ENCODE measurements around the gene TTLL4. TPM values are rescaled to one million over a fixed set of nuclear protein-coding genes. Genes with fewer than 3 reads are reported as not detected.

The TTLL4 gene
- total RNA-seq, 1 donor from 2014 or later, result 47.3 TPM

DNA sequence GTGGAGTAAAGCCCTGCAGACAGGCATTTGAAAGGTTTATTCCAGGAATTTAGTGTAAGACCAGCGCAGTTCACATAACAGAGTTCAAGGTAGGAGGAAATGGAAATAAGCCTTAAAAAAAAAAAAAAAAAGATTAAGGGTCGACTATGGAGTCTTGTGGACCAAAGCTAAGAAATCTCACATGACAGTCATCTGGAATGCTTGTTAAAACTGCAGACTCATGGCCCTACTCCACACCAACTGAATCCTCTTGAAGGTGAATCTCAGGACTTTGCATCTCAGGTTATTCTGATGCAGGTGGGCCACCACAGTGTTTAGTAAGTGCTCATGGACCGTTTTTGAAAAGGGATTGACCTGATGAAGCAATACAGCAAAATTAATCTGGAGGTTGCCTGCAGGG, 8.8 kb downstream of the TTLL4 start:
- no peaks in the 10 kb centered on the region for H3K9me3 Mint-ChIP-seq (ENCODE audit: unreplicated experiment)
- peaks cover 16% of the 10 kb centered on the region for H3K4me1 Mint-ChIP-seq (ENCODE audit: unreplicated experiment)
- H3K4me3 Mint-ChIP-seq (ENCODE audit: unreplicated experiment), result no peak overlapping the region
- no peak for DNase-seq (ENCODE audit: low spot score)
- no peak overlapping the region for H3K27ac Mint-ChIP-seq (ENCODE audit: unreplicated experiment)
- peaks cover 11% of the 10 kb centered on the region for H3K36me3 Mint-ChIP-seq (ENCODE audit: low read depth, unreplicated experiment)
- TF ChIP-seq, protein P1, sequence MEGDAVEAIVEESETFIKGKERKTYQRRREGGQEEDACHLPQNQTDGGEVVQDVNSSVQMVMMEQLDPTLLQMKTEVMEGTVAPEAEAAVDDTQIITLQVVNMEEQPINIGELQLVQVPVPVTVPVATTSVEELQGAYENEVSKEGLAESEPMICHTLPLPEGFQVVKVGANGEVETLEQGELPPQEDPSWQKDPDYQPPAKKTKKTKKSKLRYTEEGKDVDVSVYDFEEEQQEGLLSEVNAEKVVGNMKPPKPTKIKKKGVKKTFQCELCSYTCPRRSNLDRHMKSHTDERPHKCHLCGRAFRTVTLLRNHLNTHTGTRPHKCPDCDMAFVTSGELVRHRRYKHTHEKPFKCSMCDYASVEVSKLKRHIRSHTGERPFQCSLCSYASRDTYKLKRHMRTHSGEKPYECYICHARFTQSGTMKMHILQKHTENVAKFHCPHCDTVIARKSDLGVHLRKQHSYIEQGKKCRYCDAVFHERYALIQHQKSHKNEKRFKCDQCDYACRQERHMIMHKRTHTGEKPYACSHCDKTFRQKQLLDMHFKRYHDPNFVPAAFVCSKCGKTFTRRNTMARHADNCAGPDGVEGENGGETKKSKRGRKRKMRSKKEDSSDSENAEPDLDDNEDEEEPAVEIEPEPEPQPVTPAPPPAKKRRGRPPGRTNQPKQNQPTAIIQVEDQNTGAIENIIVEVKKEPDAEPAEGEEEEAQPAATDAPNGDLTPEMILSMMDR (IDR thresholded peaks at IDR 0.05; ENCODE audit: unreplicated experiment), result no peak
- H3K27me3 Mint-ChIP-seq (ENCODE audit: unreplicated experiment), result peaks cover 3% of the 10 kb centered on the region

DNA sequence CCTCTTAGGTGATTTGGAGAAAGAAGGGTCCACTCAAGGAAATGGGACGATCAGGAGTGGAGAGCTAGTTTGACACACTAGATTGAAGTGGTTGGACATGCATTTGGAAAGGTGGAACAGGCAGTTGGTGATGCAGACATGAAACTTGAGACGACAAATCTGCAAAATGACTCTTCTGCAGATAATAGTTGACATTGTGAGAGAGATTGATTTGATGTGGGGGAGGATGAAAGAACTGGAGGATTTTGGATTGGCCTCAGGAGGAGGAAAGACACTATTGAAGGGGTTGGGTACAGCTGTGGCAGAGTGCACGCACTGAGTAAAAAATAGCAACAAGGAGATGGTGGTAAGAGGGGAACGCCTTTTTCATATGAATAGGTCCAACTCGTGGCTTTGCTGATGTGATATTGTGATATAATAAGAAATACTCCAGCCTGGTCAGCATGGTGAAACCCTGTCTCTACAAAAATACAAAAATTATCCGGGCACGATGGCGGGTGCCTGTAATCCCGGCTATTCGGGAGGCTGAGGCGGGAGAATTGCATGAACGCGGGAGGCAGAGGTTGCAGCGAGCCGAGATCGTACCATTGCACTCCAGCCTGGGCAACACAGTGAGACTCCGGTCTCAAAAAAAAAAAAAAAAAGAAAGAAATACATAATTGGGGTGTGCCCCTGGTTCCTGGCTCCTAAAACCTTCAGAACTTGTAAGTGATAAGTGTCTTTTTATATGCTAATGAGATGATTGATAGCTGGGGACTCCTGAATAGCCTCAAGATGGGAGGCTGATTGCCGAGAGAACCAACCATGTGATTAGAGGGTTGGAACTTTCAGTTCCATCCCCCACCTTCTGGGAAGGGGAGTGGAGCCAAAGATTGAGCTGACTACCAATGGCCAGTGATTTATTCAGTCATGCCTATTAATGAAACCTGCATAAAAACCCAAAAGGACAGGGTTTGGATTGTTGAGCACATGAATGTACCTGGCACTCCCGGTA, 9.7 kb downstream of the TTLL4 start:
- Mint-ChIP-seq H3K27me3 (ENCODE audit: unreplicated experiment) (peaks cover 3% of the 10 kb centered on the region), H3K4me1 (ENCODE audit: unreplicated experiment) (peaks cover 16% of the 10 kb centered on the region), H3K36me3 (ENCODE audit: low read depth, unreplicated experiment) (peaks cover 11% of the 10 kb centered on the region), H3K27ac (ENCODE audit: unreplicated experiment) (no peak overlapping the region), H3K9me3 (ENCODE audit: unreplicated experiment) (no peaks in the 10 kb centered on the region), H3K4me3 (ENCODE audit: unreplicated experiment) (no peak overlapping the region)
- DNase-seq (ENCODE audit: low spot score), result no peak
- TF ChIP-seq, protein P1 (IDR thresholded peaks at IDR 0.05; ENCODE audit: unreplicated experiment), result no peak

DNA sequence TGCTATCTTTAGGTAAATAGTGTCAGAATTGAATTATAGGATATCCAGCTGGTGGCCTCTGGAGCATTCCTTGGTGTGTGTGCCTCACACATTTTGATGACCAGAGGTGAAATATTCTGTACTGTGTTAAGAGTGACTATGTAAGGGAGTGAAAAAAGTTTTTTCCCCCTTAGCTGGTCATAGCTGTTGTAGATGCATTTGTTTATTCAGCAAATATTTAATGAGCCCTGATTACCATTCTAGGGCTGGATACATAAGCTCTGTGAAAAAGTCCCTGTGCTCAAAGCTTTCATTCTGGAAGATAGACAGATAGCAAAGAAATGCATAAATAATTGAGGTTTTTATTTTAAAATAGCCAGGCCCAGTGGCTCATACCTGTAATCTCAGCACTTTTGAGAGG, 10.9 kb downstream of the TTLL4 start:
- Mint-ChIP-seq H3K27me3 (ENCODE audit: unreplicated experiment) (peaks cover 3% of the 10 kb centered on the region), H3K4me3 (ENCODE audit: unreplicated experiment) (no peak overlapping the region), H3K4me1 (ENCODE audit: unreplicated experiment) (peaks cover 16% of the 10 kb centered on the region), H3K9me3 (ENCODE audit: unreplicated experiment) (no peaks in the 10 kb centered on the region), H3K36me3 (ENCODE audit: low read depth, unreplicated experiment) (peaks cover 11% of the 10 kb centered on the region), H3K27ac (ENCODE audit: unreplicated experiment) (no peak overlapping the region)
- DNase-seq (ENCODE audit: low spot score), result no peak
- TF ChIP-seq, protein P1 (IDR thresholded peaks at IDR 0.05; ENCODE audit: unreplicated experiment), result no peak

DNA sequence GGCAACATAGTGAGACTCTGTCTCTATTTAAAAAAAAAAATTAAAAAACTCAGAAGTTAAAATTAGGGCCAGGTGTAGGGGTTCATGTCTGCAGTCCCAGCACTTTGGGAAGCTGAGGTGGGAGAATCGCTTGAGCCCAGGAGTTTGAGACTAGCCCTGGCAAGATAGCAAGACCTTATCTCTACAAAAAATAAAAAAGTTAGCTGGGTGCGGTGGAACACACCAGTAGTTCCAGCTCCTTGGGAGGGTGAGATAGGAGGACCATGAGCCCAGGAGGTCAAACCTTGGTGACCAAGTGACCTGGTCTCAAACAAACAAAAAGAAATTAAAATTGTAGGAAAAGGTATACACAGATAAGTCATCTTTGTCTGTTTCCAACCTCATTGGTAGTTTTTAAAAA, 11.3 kb downstream of the TTLL4 start:
- Mint-ChIP-seq H3K4me3 (ENCODE audit: unreplicated experiment) (no peak overlapping the region), H3K9me3 (ENCODE audit: unreplicated experiment) (no peaks in the 10 kb centered on the region), H3K27ac (ENCODE audit: unreplicated experiment) (no peak overlapping the region), H3K27me3 (ENCODE audit: unreplicated experiment) (peaks cover 3% of the 10 kb centered on the region), H3K4me1 (ENCODE audit: unreplicated experiment) (peaks cover 16% of the 10 kb centered on the region), H3K36me3 (ENCODE audit: low read depth, unreplicated experiment) (peaks cover 11% of the 10 kb centered on the region)
- no peak for DNase-seq (ENCODE audit: low spot score)
- TF ChIP-seq, protein P1 (IDR thresholded peaks at IDR 0.05; ENCODE audit: unreplicated experiment), result no peak

GRCh38 chr2:218722419-218722818, 11.8 kb downstream of the TTLL4 start:
- no peak for DNase-seq (ENCODE audit: low spot score)
- H3K9me3 Mint-ChIP-seq (ENCODE audit: unreplicated experiment), result no peaks in the 10 kb centered on the region
- peaks cover 16% of the 10 kb centered on the region for H3K4me1 Mint-ChIP-seq (ENCODE audit: unreplicated experiment)
- TF ChIP-seq, protein P1 (IDR thresholded peaks at IDR 0.05; ENCODE audit: unreplicated experiment), result no peak
- peak overlapping the region; percentile 49 for H3K27ac Mint-ChIP-seq (ENCODE audit: unreplicated experiment)
- peaks cover 3% of the 10 kb centered on the region for H3K27me3 Mint-ChIP-seq (ENCODE audit: unreplicated experiment)
- H3K4me3 Mint-ChIP-seq (ENCODE audit: unreplicated experiment), result peak overlapping the region; percentile 7
- peaks cover 15% of the 10 kb centered on the region for H3K36me3 Mint-ChIP-seq (ENCODE audit: low read depth, unreplicated experiment)

Data from endothelial cell (in vitro differentiated cells).